Coronary artery (tissue), 2 donors: Measurements from ENCODE around the gene CACNA2D3.

Experiments used
- DNase-seq: peaks from one replicate; pipeline ENCODE4 v3.0.0-alpha.2; 2017; ENCODE audit warnings: low spot score
- H3K27ac ChIP-seq, 2 donors: fragments of 200-600 bp; sonication (generic); one replicate each; pipeline ENCODE4 v1.5.1; 2016 to 2019
- H3K4me3 ChIP-seq: fragments of 200-600 bp; sonication (generic); 2 replicates; pipeline ENCODE4 v1.5.1; 2016; ENCODE audit warnings: mild to moderate bottlenecking, moderate library complexity
- CTCF ChIP-seq: fragments of 200-600 bp; sonication (generic); IDR thresholded peaks from one replicate; pipeline ENCODE4 v1.5.1; 2019; ENCODE audit warnings: antibody characterized with exemption

CACNA2D3 gene

GRCh38 chr3:54713455-54713854 is 591.1 kb downstream of the CACNA2D3 start:
- no peak for DNase-seq
- no peak for TF ChIP-seq CTCF
- no peak overlapping the region for H3K4me3 ChIP-seq
- H3K27ac ChIP-seq: no peak overlapping the region

GRCh38 chr3:54714035-54714434 is 591.7 kb downstream of the CACNA2D3 start:
- Histone ChIP-seq H3K27ac (no peak overlapping the region), H3K4me3 (no peak overlapping the region)
- no peak for TF ChIP-seq CTCF
- DNase-seq: no peak

- DNase-seq: no peak
- H3K27ac ChIP-seq: no peak overlapping the region
- no peak for TF ChIP-seq CTCF
These were observed 595.2 kb downstream of the CACNA2D3 start for GRCh38 chr3:54717506-54717905.

GRCh38 chr3:54719914-54720313 is 597.6 kb downstream of the CACNA2D3 start:
- Histone ChIP-seq H3K4me3 (no peak overlapping the region), H3K27ac (no peak overlapping the region)
- DNase-seq: no peak
- TF ChIP-seq CTCF: no peak

More at GRCh38 chr3:54717506-54717905, 595.2 kb downstream of the CACNA2D3 start:
- no peak overlapping the region for H3K4me3 ChIP-seq

- DNase-seq: no peak
- no peak for TF ChIP-seq CTCF
- Histone ChIP-seq H3K4me3 (no peak overlapping the region), H3K27ac (no peak overlapping the region)
These were observed 598.3 kb downstream of the CACNA2D3 start for GRCh38 chr3:54720604-54721003.

GRCh38 chr3:54731732-54732445 is 609.5 kb downstream of the CACNA2D3 start:
- no peak for TF ChIP-seq CTCF
- no peak overlapping the region for H3K27ac ChIP-seq
- no peak overlapping the region for H3K4me3 ChIP-seq
- DNase-seq: no peak
